Right lobe of liver (tissue), 6 donors: ENCODE measurements around the gene LMBRD2. TPM values are rescaled to one million over a fixed set of nuclear protein-coding genes. Genes with fewer than 3 reads are reported as not detected.

Experiments used
- ATAC-seq, 4 donors: fragments of 200-7000 bp; cut with Tn5 transposase; one replicate each; pipeline ENCODE4 v1.9.1; 2020; ENCODE audit warnings: mild to moderate bottlenecking in 4 of 4, moderate library complexity in 4 of 4
- DNase-seq, 3 donors: peaks; one replicate each; pipeline ENCODE4 v3.0.0-alpha.2; 2020
- H3K27ac ChIP-seq, 3 donors: fragments of 200-600 bp; one replicate each; pipeline ENCODE4 v1.8.0; 2022
- H3K27me3 ChIP-seq, 2 donors: fragments of 200-600 bp; one replicate each; pipeline ENCODE4 v1.8.0; 2022
- H3K36me3 ChIP-seq, 4 donors: fragments of 200-600 bp; sonication (generic) in 1 of 4; one replicate each; pipeline versions ENCODE4 v1.5.1 to v1.8.0; 2017 to 2022; ENCODE audit warnings: control low read depth in 1 of 4
- H3K4me1 ChIP-seq, 4 donors: fragments of 200-600 bp; sonication (generic) in 1 of 4; one replicate each; pipeline versions ENCODE4 v1.5.1 to v1.8.0; 2017 to 2022; ENCODE audit warnings: control low read depth in 1 of 4
- H3K4me3 ChIP-seq, 3 donors: fragments of 200-600 bp; one replicate each; pipeline ENCODE4 v1.8.0; 2022
- H3K9me3 ChIP-seq, 4 donors: fragments of 200-600 bp; sonication (generic) in 1 of 4; one replicate each; pipeline versions ENCODE4 v1.5.1 to v1.8.0; 2017 to 2022; ENCODE audit warnings: control low read depth in 1 of 4
- POLR2A ChIP-seq: fragments of 450-650 bp; IDR thresholded peaks from one replicate; pipeline ENCODE4 v1.6.1; 2017; ENCODE audit warnings: antibody characterized with exemption, mild to moderate bottlenecking
- WGBS: methylation state at CpG from one replicate; pipeline ENCODE4 v1.1.6; 2018; ENCODE audit warnings: low coverage, low lambda C conversion rate; ENCODE audit not compliant: insufficient coverage; ENCODE audit errors: missing lambda C conversion rate; 5-methylcytosine and 5-hydroxymethylcytosine counted together
- intact Hi-C, 2 donors: fragments of 100-400 bp; cut with DNase I; formaldehyde crosslinking; loops; one replicate each; pipeline versions ENCODE4 v1.11.2 to v1.14.1; 2022
- microRNA counts: library from miRNA; unstranded; fragments of <30 nt; microRNA quantifications from one replicate; lab custom pipeline; 2016
- microRNA-seq, 2 donors: library from miRNA; unstranded; fragments of <30 nt; microRNA quantifications; one replicate each; pipeline ENCODE4, GENCODE V29; 2019 to 2020
- small RNA-seq, 2 experiments: library from RNA; depleted of rRNA; stranded (forward); fragments of <200 nt; gene quantifications; one replicate each; pipeline ENCODE3, GENCODE V24; 2016
- total RNA-seq, 6 experiments: library from RNA; depleted of rRNA in 2 of 6; stranded (reverse); fragments of >200 nt in 2 of 6; fragmentation: NEBNext Ultra II Directional in 3 of 6; extraction: Animal tissue kit (Norgen Biotek cat#: 25700) in 3 of 6; gene quantifications; one replicate each; pipeline versions ENCODE4 v1.1.0 to v1.2.4, GENCODE V29; 2016 to 2023
- TF ChIP-seq, protein P1 (sequence below), 4 donors: fragments of 200-600 bp in 3 of 4; fragments of 450-650 bp in 1 of 4; IDR thresholded peaks; one replicate each; pipeline versions ENCODE4 v1.5.1 to v1.8.0; 2016 to 2022; ENCODE audit warnings: antibody characterized with exemption in 4 of 4, mild to moderate bottlenecking in 2 of 4
- donor health status: DM: no; HTN: yes; CAD: no.
- donor health status: DM: no; HTN: no; CAD: no.
- donor health status: DM: no; HTN: no; CAD: no.
- donor health status: DM: no; HTN: yes; CAD: no.
- donor health status: DM: no; HTN: yes; CAD: no.

LMBRD2 gene
- total RNA-seq, 6 experiments from 2014 or later = 8.0 to 13.0 (median 10.5) TPM

DNA sequence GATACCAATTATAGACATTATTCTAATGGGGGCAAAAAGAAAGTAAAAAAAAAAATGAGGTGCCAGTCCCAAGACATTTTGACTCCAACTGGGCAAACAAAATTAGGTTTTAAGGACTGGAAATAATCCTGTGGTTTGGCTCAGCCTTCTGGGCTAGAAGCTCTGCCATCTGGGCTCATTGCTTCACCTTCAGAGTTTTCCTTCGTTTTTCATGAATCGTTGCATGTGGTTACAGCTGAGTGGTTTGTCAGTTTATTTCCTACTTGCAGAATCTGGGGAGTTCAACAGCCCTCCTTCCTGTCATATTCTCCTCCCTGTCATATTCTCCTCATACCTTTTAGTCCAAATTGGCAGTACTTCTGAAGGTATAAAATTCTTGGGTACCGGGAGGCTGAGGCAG is 97.0 kb downstream of the LMBRD2 start:
- no peaks in the 10 kb centered on the region for H3K27me3 ChIP-seq
- H3K9me3 ChIP-seq = no peaks in the 10 kb centered on the region
- no peak for DNase-seq
- no peak overlapping the region for H3K27ac ChIP-seq
- no peak for ATAC-seq
- intact Hi-C loops = no loop called here
- 65% methylated on average over 2 of the region's 3 CpGs for WGBS
- no peak overlapping the region for H3K4me3 ChIP-seq
- H3K4me1 ChIP-seq = no peaks in the 10 kb centered on the region
- no peaks in the 10 kb centered on the region for H3K36me3 ChIP-seq
- TF ChIP-seq, protein P1, sequence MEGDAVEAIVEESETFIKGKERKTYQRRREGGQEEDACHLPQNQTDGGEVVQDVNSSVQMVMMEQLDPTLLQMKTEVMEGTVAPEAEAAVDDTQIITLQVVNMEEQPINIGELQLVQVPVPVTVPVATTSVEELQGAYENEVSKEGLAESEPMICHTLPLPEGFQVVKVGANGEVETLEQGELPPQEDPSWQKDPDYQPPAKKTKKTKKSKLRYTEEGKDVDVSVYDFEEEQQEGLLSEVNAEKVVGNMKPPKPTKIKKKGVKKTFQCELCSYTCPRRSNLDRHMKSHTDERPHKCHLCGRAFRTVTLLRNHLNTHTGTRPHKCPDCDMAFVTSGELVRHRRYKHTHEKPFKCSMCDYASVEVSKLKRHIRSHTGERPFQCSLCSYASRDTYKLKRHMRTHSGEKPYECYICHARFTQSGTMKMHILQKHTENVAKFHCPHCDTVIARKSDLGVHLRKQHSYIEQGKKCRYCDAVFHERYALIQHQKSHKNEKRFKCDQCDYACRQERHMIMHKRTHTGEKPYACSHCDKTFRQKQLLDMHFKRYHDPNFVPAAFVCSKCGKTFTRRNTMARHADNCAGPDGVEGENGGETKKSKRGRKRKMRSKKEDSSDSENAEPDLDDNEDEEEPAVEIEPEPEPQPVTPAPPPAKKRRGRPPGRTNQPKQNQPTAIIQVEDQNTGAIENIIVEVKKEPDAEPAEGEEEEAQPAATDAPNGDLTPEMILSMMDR (IDR thresholded peaks at IDR 0.05) = no peak
- no peak for TF ChIP-seq POLR2A

GRCh38 chr5:36052538-36052937 is 99.1 kb downstream of the LMBRD2 start:
- intact Hi-C loops = no loop called here
- TF ChIP-seq, protein P1 (IDR thresholded peaks at IDR 0.05) = no peak
- no peak for TF ChIP-seq POLR2A
- no peaks in the 10 kb centered on the region for H3K9me3 ChIP-seq
- H3K27ac ChIP-seq = no peak overlapping the region
- no peak for ATAC-seq
- no peaks in the 10 kb centered on the region for H3K27me3 ChIP-seq
- DNase-seq = no peak
- no peak overlapping the region for H3K4me3 ChIP-seq
- H3K36me3 ChIP-seq = no peaks in the 10 kb centered on the region
- no peaks in the 10 kb centered on the region for H3K4me1 ChIP-seq

DNA sequence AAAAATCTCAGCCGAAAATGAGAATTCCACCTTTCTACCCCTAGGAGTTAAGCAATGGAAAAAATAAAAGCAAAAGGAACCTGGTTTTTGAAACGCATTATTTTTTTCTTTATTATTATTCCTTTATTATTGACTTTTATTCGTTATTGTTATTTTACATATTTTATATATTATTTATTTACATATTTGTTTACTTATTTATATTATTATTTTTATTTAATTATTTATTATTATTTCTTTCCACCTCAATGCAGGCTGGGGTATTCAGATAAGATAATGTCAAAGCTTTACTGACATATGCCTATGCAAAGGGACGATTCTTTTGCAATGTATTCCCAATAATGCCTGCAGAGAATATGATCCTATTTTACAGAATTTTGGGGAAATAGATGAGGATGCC is 101.7 kb downstream of the LMBRD2 start:
- no peak overlapping the region for H3K4me3 ChIP-seq
- no peak for TF ChIP-seq POLR2A
- TF ChIP-seq, protein P1 (IDR thresholded peaks at IDR 0.05) = no peak
- H3K4me1 ChIP-seq = no peaks in the 10 kb centered on the region
- 69% methylated on average over 4 of the region's 4 CpGs for WGBS
- ATAC-seq = no peak
- no peaks in the 10 kb centered on the region for H3K9me3 ChIP-seq
- DNase-seq = no peak
- no peak overlapping the region for H3K27ac ChIP-seq
- no peaks in the 10 kb centered on the region for H3K36me3 ChIP-seq
- H3K27me3 ChIP-seq = no peaks in the 10 kb centered on the region
- intact Hi-C loops = no loop called here

MicroRNAs within 50 kb of the gene (microRNA counts, 767-probe panel; counts per million panel counts)
- microRNA hsa-miR-580 (lab: Ali Mortazavi, UCI) = 237 counts per million

Small RNAs within 50 kb of the gene (microRNA-seq; reads per million reads assigned to microRNA genes)
- 1.9 to 2.9 reads per million in 2 donors for gene MIR580

Small RNAs within 50 kb of the gene (small RNA-seq; reads per million reads assigned to genes)
- gene AC016612.1 (0 reads per million in 2 experiments), gene MIR580 (0 to 0.13 reads per million in 2 experiments), gene RNU6-1305P (0 reads per million in 2 experiments)

Other genes starting within 250 kb of the LMBRD2 start
- gene CAPSL, start 213.3 kb downstream of the LMBRD2 start, total RNA-seq = not detected
- 10 to 100 TPM; 14.7 to 62.1 (median 30.3) TPM for gene UGT3A1, start 160.5 kb downstream of the LMBRD2 start, total RNA-seq
- gene UGT3A2, start 85.0 kb downstream of the LMBRD2 start, total RNA-seq = 1 to 10 TPM in 1 of 6 experiments, under 1 TPM in 1, not detected in 4; 0.43 to 1.0 TPM
- gene SKP2, start 224 bp upstream of the LMBRD2 start, total RNA-seq = 10 to 100 TPM; 11.8 to 25.0 (median 17.3) TPM
- 100 to 1,000 TPM; 102 to 253 (median 142) TPM for gene NADK2, start 90.0 kb upstream of the LMBRD2 start, total RNA-seq
- gene RANBP3L, start 150.0 kb upstream of the LMBRD2 start, total RNA-seq = 1 to 10 TPM in 4 of 6 experiments, under 1 TPM in 2; 0.22 to 5.0 (median 1.3) TPM